Activated T-cell treated with anti-CD3 and anti-CD28 coated beads, Interleukin-2, amount 50 U/mL, for 72 hours (primary cell): ENCODE results near the gene DDN. TPM values are rescaled to one million over a fixed set of nuclear protein-coding genes. Genes with fewer than 3 reads are reported as not detected.
A peak's percentile ranks its signal among the peaks of the same experiment; 100 is the strongest.

Source experiments
- ATAC-seq, 2 donors: fragments of 150-1000 bp; cut with Tn5 transposase; replicated peaks in 1 of 2; 2 replicates each; pipeline ENCODE4 v1.10.0; 2021; ENCODE audit warnings: moderate library complexity in 2 of 2, mild to moderate bottlenecking in 1 of 2
- DNase-seq, 2 donors: peaks; one replicate each; pipeline ENCODE4 v3.0.0; 2021 to 2022; ENCODE audit warnings: mixed read lengths in 1 of 2
- H3K27ac Mint-ChIP-seq: one replicate; pipeline ENCODE4 v1.8.0; 2022; ENCODE audit warnings: mild to moderate bottlenecking, moderate library complexity, mixed read lengths
- H3K27me3 Mint-ChIP-seq: one replicate; pipeline ENCODE4 v1.8.0; 2022; ENCODE audit warnings: low read depth, mixed read lengths
- H3K36me3 Mint-ChIP-seq, 2 donors: one replicate each; pipeline ENCODE4 v1.8.0; 2022; ENCODE audit warnings: mixed read lengths in 2 of 2, mild to moderate bottlenecking in 1 of 2; ENCODE audit not compliant: insufficient read depth in 2 of 2
- H3K4me1 Mint-ChIP-seq: one replicate; pipeline ENCODE4 v1.8.0; 2022; ENCODE audit warnings: low read depth, mixed read lengths
- H3K4me3 Mint-ChIP-seq, 2 donors: one replicate each; pipeline ENCODE4 v1.8.0; 2022; ENCODE audit warnings: mild to moderate bottlenecking in 2 of 2, mixed read lengths in 2 of 2, moderate library complexity in 2 of 2
- H3K9me3 Mint-ChIP-seq, 2 donors: one replicate each; pipeline ENCODE4 v1.8.0; 2022; ENCODE audit warnings: mixed read lengths in 2 of 2
- total RNA-seq, 2 donors: library from RNA; stranded (reverse); gene quantifications; one replicate each; pipeline ENCODE4 v1.2.3, GENCODE V29; 2022

Gene DDN
- total RNA-seq, 2 donors from 2014 or later, result 0.25 to 0.38 TPM

GRCh38 chr12:48994224-48995085, 4.7 kb downstream of the DDN start:
- Mint-ChIP-seq H3K27ac (no peak overlapping the region), H3K27me3 (peaks cover 52% of the 10 kb centered on the region), H3K36me3 (no peaks in the 10 kb centered on the region), H3K4me3 (peak overlapping the region; percentile 18 to 68), H3K9me3 (no peaks in the 10 kb centered on the region), H3K4me1 (peaks cover 13% of the 10 kb centered on the region)
- DNase-seq (no peak), ATAC-seq (no peak)

GRCh38 chr12:48993787-48994186, 5.4 kb downstream of the DDN start:
- ATAC-seq (no peak), DNase-seq (no peak)
- peaks cover 59% of the 10 kb centered on the region for H3K27me3 Mint-ChIP-seq
- no peaks in the 10 kb centered on the region for H3K36me3 Mint-ChIP-seq
- H3K9me3 Mint-ChIP-seq, result no peaks in the 10 kb centered on the region
- H3K4me3 Mint-ChIP-seq, result no peak overlapping the region
- H3K4me1 Mint-ChIP-seq, result peaks cover 12% of the 10 kb centered on the region
- no peak overlapping the region for H3K27ac Mint-ChIP-seq

- no peak overlapping the region for H3K27ac Mint-ChIP-seq
- H3K36me3 Mint-ChIP-seq, result no peaks in the 10 kb centered on the region
- no peaks in the 10 kb centered on the region for H3K9me3 Mint-ChIP-seq
- H3K4me3 Mint-ChIP-seq, result no peak overlapping the region
- peaks cover 73% of the 10 kb centered on the region for H3K27me3 Mint-ChIP-seq
- ATAC-seq (no peak), DNase-seq (no peak)
- peaks cover 18% of the 10 kb centered on the region for H3K4me1 Mint-ChIP-seq
Observed at GRCh38 chr12:48991247-48992050, 7.7 kb downstream of the DDN start.

GRCh38 chr12:48990552-48990951, 8.6 kb downstream of the DDN start:
- H3K27me3 Mint-ChIP-seq, result peaks cover 73% of the 10 kb centered on the region

GRCh38 chr12:48988030-48988649, 11.0 kb downstream of the DDN start:
- DNase-seq, result peak; percentile 80 to 86
- Mint-ChIP-seq H3K27me3 (peaks cover 71% of the 10 kb centered on the region), H3K9me3 (no peaks in the 10 kb centered on the region), H3K27ac (no peak overlapping the region), H3K4me3 (no peak overlapping the region), H3K4me1 (peaks cover 16% of the 10 kb centered on the region), H3K36me3 (no peaks in the 10 kb centered on the region)
- ATAC-seq, result peak; percentile 83 to 86

More at GRCh38 chr12:48990552-48990951, 8.6 kb downstream of the DDN start:
- ATAC-seq, result no peak
- no peak overlapping the region for H3K4me3 Mint-ChIP-seq
- H3K27ac Mint-ChIP-seq, result no peak overlapping the region
- H3K36me3 Mint-ChIP-seq, result no peaks in the 10 kb centered on the region
- DNase-seq, result no peak
- H3K4me1 Mint-ChIP-seq, result peaks cover 16% of the 10 kb centered on the region
- H3K9me3 Mint-ChIP-seq, result no peaks in the 10 kb centered on the region

GRCh38 chr12:48986720-48987291, 12.4 kb downstream of the DDN start:
- ATAC-seq (no peak), DNase-seq (no peak)
- Mint-ChIP-seq H3K27me3 (peaks cover 83% of the 10 kb centered on the region), H3K27ac (no peak overlapping the region), H3K4me3 (no peak overlapping the region), H3K9me3 (no peaks in the 10 kb centered on the region), H3K36me3 (no peaks in the 10 kb centered on the region), H3K4me1 (peaks cover 19% of the 10 kb centered on the region)

- peaks cover 28% of the 10 kb centered on the region for H3K4me1 Mint-ChIP-seq
- ATAC-seq, result no peak
- H3K9me3 Mint-ChIP-seq, result no peaks in the 10 kb centered on the region
- DNase-seq, result no peak
- H3K36me3 Mint-ChIP-seq, result no peaks in the 10 kb centered on the region
- H3K27ac Mint-ChIP-seq, result no peak overlapping the region
- H3K4me3 Mint-ChIP-seq, result no peak overlapping the region
- peaks cover 87% of the 10 kb centered on the region for H3K27me3 Mint-ChIP-seq
Observed at GRCh38 chr12:48985901-48986300, 13.3 kb downstream of the DDN start.

GRCh38 chr12:48985475-48985897, 13.7 kb downstream of the DDN start:
- no peak for ATAC-seq
- no peak overlapping the region for H3K27ac Mint-ChIP-seq
- no peak overlapping the region for H3K4me3 Mint-ChIP-seq
- DNase-seq, result no peak
- H3K36me3 Mint-ChIP-seq, result no peaks in the 10 kb centered on the region
- peaks cover 33% of the 10 kb centered on the region for H3K4me1 Mint-ChIP-seq
- H3K9me3 Mint-ChIP-seq, result no peaks in the 10 kb centered on the region
- peaks cover 87% of the 10 kb centered on the region for H3K27me3 Mint-ChIP-seq

- no peak for DNase-seq
- Mint-ChIP-seq H3K4me3 (peak overlapping the region; percentile 29 to 84), H3K4me1 (peaks cover 43% of the 10 kb centered on the region), H3K27me3 (peaks cover 85% of the 10 kb centered on the region), H3K27ac (no peak overlapping the region), H3K9me3 (no peaks in the 10 kb centered on the region), H3K36me3 (no peaks in the 10 kb centered on the region)
- ATAC-seq, result no peak
Observed at GRCh38 chr12:48982397-48983080, 16.6 kb downstream of the DDN start.

GRCh38 chr12:48981757-48982157, 17.4 kb downstream of the DDN start:
- Mint-ChIP-seq H3K4me3 (peak overlapping the region; percentile 83 to 84), H3K36me3 (no peaks in the 10 kb centered on the region), H3K27ac (peak overlapping the region; percentile 39), H3K9me3 (no peaks in the 10 kb centered on the region), H3K4me1 (peaks cover 48% of the 10 kb centered on the region), H3K27me3 (peaks cover 84% of the 10 kb centered on the region)
- no peak for ATAC-seq
- no peak for DNase-seq

- Mint-ChIP-seq H3K4me3 (peak overlapping the region; percentile 83 to 84), H3K36me3 (no peaks in the 10 kb centered on the region), H3K4me1 (peaks cover 50% of the 10 kb centered on the region), H3K27ac (peak overlapping the region; percentile 39), H3K9me3 (no peaks in the 10 kb centered on the region), H3K27me3 (peaks cover 87% of the 10 kb centered on the region)
- peak; percentile 12 to 15 for ATAC-seq
- peak; percentile 44 to 47 for DNase-seq
Observed at GRCh38 chr12:48980953-48981756, 18.0 kb downstream of the DDN start.
